ENCODE measurements around the gene GTPBP6.
"Not testable (repeated sequence)": the region's sequence is repeated elsewhere in the genome, so short reads cannot be mapped to it uniquely, and the experiment has no call there.

The GTPBP6 gene

DNA sequence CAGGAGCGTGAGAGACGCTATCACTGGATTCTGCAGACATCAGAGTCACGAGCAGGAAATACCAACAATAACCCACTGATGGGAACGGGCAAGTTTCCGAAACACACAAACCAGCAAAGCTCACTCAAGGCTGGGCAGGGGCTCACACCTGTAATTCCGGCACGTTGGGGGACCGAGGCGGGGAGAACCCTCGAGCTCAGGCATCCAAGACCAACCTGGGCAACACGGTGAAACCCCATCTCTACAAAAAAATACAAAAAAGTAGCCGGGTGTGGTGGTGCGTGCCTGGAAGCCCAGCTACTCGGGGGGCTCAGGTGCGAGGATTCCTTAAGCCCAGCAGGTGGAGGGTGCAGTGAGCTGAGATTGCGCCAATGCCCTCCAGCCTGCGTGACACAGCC lies 17.2 kb upstream of the GTPBP6 start:
- no peak for DNase-seq (ENCODE audit: low spot score)

DNA sequence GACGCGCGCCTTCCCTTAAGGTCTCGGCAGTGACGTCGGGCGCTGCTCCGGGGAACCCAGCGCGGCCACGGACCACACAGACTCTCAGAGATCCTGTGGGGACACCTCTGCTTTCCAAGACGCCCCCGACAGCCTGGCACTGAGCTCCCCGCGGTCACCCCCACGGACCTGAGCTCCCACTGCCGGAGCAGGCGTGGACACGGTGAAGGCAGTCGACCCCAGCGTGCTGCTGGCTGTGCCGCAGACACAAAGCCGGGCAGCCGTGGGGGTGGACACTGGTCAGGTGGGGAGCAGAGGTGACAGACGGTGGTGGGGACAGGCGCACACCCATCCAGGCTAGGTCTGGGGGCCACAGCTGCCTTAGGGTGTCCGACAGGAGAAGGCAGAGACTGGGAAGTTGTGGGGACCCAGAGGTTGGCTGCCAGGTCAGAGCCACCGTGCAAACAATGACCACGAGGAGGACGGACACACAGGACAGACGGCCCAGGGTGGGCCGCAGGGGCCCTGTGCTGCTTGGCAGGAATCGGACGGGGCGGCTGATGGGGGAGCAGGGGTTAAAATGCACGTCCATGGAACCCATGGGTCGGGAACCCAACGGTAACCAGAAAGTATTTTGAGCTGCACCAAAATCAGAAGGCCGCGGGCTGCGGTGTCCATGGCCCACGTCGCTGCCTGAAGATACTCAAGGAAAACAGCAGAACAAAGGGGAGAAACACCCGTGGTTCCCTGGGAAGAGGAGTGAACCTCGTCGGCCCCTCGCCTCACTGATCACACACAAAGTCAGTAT lies 16.6 kb upstream of the GTPBP6 start:
- no peak for DNase-seq (ENCODE audit: low spot score)

DNA sequence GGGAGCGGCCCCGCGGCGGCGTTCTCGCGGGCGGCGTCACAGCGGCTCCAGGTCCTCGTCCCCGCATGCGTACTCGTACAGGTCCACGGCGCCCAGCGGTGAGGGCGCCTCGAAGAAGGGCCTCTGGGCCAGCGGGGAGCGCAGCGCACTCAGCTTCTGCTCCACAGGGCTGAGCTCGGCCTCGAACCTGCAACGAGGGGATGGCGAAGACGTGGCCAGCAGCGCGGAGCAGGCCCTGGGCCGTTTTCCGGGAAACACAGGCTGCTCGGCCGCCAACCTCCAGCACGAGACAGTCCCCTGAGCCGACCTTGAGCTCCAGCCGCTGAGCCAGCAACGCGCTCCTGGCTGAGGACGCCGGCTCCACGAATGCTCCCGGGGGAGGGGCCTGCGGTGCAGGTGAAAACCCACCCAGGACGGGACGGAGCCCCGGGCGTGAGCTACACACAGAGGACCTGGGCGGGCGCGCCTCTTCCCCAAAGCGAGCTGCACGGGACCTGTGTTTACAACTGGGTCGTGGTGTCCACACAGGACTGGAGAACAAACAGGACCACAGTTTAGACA lies 15.8 kb upstream of the GTPBP6 start:
- DNase-seq (ENCODE audit: low spot score), result no peak

DNA sequence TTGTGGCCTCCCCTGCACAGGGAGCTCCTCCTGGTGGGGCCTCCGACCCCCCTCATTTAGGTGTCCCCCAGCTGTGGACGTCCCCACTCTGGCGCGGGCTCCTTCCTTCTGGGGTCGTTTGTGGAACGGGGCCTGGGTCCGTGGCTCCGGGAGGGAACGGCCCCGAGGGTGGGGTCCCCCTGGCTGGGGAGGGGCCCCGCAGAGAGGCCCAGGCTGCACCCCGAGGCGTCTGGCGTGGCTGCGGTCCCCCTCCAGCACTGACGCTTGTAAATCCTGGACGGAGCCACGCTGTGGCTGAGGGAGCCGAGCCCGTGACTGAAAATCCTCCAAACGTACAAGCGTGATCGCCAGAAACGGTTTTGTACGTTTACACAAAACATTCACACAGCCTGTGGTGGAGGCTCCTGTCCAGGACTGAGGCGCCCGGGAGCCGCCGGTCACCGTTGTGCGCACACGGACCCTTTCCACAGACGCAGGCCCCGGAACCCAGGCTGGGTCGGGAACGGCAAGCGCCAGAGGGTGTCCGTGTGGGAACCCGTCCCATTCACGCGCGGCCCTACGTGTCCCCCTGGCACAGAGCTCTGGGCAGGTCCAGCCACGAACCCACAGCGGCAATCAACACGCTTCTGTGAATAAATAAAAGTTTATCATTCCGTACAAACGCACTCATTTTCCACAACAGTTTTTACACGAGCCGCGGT lies 15.2 kb upstream of the GTPBP6 start:
- DNase-seq (ENCODE audit: low spot score), result no peak

DNA sequence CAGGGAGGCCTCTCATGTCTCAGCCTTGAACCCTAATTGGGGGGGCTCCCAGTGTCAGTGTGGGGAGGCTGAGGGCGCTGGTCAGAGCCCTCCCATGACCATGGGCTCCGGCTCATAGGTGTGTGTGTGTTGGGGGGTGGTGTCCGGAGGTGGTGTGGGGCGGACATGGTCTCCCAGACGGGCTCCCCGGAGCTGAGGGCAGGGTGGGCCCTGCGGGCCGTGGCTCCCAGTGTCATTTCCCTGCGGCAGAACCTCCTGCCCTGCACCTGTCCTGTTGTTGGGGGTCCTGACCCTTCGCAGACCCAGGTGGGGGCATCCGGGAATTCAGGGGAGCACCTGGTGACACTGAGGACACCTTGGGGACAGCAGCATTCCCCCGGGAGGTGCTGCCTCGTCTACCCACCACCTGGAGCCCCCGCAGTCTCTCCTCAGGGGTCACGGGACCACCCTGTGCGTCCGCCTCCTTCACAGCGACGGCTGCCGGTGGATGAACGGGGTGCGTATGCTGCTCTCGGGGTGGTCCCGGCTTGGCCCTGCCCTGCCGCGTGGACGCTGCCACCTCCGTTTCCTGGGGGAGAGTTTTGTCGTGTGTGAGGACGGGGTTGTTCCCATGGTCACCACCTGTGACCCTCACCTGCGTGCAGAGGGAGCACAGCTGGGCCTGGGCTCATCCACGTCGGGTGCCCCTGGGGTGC lies 14.5 kb upstream of the GTPBP6 start:
- DNase-seq (ENCODE audit: low spot score), result no peak

DNA sequence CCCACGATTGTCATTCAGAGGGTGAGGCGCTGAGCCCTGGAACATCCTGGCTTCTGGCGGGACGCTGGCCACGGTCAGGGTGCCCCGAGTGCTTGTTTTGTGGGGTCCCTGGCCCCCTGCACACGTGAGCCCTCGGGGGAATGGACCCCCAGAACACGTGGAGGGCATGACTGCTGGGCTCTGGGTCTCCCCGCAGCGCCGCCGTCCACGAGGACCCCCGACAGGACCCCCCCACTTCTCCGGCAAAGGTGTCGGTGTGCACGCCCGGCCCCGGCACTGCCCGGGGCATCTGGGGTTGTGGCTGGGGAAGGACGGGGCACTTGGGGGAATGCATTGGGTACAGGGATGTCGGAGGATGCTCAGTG lies 13.9 kb upstream of the GTPBP6 start:
- DNase-seq (ENCODE audit: low spot score), result no peak

DNA sequence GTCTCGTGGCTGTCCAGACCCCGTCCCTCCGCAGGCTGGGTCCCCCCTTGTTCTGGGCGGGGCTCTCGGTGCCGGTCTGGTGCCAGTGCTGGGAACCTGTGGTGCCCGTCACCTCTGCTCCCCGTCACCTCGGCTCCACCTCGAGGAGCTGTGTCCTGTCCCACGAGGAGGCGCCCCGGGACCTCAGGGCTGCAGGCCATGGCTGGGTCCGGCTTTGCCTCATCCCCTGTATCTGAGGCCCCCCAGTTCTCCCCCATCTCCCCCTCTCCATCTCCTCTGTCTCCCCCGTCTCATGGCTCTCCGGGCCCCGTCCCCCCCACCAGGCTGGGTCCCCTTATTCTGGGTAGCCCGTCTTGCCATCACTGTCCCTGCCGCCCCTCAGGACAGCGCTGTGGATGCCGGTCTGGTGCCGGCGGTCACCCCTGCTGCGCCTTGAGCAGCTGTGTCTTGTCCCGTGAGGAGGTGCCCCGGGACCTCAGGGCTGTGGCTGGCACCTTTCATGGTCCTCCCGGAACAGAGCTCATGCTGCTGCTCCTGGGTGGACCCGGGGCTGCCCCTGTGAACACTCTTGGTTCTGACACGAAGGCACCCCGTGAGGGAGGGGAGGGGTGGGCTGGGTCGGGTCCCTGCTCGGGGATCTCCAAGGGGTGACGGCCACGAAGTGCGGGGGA lies 13.4 kb upstream of the GTPBP6 start:
- DNase-seq (ENCODE audit: low spot score), result no peak

DNA sequence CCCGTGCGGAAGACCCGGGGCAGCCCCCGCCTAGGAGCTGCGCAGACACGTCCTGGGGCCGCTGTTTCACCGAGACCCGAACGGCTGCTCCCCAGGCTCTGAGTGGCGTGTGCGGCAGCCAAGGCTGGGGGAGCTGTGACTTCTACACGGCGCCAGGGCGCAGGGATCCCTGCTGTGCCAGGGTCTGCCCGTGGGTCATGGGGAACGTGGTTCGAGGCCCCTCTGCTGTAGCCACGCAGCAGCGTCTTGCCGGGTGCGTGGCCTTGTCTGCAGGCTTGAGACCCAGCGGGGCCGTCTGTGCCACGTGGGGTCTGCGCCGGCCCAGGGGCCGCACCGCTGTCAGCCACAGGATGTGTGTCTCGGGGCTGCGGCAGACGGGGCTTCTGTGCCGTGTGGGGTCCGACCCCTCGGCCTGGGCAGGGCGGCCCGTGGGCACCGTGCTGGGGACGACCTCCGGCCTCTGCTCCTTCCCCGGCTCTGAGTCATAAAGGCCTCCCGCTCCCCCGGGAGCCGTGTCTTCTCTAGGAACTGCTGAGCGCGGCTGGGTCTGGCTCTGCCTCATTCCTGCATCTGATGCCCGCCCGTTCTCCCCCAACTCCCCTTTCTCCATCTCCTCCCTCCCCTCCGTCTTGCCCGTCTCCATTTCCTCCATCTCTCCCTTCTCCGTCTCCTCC lies 12.7 kb upstream of the GTPBP6 start:
- peak; percentile 19 for DNase-seq (ENCODE audit: low spot score)

DNA sequence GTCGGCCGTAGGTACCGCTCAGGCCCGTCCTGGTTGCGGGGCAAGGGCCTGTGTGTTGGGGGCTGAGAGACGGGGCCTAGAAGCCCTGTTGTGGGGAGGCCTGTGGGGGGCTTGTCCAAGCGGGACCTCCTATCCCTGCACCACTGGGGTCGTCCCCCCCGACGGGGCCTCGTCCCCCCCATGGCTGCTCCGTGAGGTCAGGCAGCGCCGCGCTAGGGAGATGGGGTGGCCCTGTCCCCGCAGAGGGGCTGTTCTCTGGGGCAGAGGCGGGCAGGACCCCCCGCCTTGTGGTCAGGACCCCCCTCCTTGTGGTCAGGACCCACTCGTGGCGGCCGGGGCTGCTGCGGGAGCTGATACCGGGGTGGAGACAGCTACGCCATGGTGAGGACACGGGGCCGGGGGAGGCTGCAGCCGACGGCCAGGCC lies 12.1 kb upstream of the GTPBP6 start:
- no peak for DNase-seq (ENCODE audit: low spot score)

DNA sequence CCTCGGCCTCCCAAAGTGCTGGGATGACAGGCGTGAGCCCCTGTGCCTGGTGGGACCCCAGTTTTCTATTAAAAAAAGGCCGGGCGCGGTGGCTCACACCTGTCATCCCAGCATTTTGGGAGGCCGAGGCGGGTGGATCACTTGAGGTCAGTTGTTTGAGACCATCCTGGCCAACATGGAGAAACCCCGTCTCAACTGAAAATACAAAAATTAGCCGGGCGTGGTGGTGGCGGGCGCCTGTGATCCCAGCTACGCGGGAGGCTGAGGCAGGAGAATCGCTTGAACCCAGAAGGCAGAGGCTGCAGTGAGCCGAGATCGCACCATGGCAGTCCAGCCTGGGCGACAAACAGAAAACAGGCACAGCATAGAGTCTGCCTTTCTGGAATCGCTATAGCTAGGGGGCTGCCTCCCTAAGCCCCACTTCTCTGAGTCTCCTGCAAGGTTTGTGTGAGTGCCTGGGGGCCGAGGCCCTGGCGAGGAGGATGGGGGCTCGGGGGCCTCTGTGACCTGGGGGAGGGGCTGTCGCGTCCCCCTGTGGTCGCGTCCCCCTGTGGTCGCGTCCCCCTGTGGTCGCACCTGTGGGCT lies 11.6 kb upstream of the GTPBP6 start:
- DNase-seq (ENCODE audit: low spot score), result not testable (repeated sequence)

DNA sequence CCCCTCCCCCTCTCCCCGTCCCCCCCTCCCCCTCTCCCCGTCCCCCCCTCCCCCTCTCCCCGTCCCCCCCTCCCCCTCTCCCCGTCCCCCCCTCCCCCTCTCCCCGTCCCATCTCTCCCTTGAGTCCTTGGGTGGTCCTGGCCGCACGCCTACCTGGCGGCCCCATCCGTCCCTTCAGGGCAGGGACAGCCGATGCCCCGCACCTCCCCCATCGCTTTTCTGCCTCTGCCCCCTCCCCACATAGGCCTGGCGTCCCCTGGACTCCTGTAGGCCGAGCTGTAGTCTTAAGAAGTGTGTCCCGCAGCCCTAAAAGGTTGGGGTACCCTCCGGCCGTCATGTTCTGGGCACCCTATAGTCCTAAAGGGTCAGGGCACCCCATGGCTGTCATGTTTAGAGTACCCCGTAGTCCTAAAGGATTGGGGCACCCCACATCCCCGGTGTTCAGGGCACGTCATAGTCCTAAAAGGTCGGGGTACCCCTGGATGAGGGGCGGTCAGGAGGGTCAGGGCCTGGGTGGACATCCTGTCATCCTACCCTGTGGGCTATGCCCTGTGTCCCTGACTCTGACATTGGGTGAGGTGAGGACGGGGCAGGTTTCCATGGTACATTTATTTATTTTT lies 10.8 kb upstream of the GTPBP6 start:
- no peak for DNase-seq (ENCODE audit: low spot score)

DNA sequence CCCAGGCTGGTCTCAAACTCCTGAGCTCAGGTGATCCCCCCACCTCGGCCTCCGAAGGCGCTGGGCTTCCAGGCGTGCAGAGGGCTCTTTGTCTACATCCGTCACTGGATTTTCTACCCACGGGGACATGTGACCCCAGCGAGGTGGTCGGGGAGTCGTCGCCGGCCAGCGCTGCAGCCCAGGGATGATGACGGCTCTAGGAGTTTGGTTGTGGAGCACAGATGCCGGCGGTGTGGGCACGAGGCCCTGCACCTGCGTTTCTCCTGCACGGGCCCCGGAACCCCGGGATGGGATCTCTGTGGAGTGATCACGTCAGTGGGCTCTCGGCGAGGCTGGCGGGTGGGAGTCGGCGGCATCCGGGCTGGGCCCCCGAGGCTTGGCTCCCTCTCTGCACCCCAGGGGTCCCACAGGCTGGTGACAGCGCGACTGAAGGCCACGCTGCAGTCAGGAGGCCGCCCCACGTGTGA lies 9.1 kb upstream of the GTPBP6 start:
- no peak for DNase-seq (ENCODE audit: low spot score)

DNA sequence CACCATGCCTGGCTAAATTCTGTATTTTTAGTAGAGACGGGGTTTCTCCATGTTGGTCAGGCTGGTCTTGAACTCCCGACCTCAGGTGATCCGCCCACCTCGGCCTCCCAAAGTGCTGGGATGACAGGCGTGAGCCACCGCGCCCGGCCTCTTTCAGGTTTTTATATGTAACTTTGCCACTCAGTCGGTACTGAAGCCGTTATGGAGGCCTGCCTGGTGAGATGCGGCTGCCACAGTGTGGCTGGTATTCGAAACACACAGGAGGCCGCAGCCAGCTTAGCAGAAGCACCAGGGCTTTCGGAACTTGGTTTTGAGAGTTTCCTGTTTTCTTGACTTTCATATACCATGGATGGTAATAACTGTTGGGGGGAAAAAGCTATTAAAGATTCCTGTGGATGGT lies 6.1 kb upstream of the GTPBP6 start:
- not testable (repeated sequence) for DNase-seq (ENCODE audit: low spot score)

DNA sequence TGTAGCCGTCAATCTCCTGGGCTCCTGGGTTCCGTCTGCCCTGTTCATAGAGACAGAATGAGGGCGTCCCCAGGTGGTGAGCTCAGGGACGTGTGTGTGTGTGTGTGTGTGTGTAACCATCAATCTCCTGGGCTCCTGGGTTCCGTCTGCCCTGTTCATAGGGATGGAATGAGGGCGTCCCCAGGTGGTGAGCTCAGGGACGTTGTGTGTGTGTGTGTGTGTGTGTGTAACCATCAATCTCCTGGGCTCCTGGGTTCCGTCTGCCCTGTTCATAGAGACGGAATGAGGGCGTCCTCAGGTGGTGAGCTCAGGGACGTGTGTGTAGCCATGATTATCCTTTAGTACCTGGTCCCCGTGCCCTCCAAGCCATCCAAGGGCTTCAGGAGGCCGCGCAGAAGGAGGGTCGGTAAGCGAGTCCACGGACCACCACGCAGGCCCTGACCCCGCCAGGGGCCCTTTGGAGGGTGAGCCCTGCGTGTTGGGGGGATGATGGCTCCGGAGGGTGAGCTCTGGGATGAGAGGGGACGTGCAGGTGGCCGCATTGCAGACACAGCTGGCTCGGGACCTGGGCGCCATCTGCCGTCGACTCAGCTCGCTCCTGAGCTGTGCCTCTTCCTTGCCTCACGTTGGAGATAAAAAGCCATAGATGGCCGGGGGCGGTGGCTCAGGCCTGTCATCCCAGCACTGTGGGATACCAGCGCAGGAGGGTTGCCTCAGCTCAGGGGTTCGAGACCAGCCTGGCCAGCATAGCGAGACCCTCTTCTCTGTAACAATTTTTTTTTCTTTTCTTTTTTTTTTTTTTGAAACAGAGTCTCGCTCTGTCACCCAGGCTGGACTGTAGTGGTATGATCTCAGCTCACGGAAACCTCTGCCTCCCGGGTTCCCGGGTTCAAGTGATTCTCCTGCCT lies 5.4 kb upstream of the GTPBP6 start:
- DNase-seq (ENCODE audit: low spot score), result peak; percentile 75

DNA sequence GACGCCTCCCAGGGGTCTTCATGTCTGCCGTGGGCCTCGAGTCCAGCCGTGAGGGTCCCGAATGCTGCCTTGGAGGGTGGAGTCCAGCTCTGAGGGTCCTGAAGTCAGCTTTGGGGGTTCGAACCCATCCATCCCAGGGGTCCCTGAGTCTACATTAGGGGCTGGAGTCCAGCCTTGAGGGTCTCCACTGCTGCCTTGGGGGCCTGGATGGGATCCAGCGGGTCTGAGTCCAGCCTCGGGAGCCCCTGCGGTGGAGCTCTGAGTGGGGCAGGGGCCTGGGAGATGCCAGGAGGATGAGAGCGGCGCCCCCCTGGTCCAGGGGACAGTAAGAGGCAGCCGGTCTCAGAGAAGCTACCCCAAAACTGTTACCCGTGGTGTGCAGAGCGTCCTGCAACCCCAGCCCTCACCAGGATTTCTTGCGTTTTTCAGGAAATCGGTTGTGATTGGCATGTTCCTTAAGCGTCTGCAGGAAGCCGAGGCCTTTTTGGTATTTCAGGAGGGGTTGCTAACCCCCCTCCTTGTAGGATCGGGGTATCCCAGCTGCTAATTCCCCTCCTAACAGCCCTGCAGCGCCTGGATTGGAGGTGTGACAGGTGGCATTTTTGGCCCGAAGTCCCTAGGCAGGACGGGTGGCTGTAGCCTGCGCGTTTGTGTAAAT lies 1.7 kb upstream of the GTPBP6 start:
- no peak for DNase-seq (ENCODE audit: low spot score)

DNA sequence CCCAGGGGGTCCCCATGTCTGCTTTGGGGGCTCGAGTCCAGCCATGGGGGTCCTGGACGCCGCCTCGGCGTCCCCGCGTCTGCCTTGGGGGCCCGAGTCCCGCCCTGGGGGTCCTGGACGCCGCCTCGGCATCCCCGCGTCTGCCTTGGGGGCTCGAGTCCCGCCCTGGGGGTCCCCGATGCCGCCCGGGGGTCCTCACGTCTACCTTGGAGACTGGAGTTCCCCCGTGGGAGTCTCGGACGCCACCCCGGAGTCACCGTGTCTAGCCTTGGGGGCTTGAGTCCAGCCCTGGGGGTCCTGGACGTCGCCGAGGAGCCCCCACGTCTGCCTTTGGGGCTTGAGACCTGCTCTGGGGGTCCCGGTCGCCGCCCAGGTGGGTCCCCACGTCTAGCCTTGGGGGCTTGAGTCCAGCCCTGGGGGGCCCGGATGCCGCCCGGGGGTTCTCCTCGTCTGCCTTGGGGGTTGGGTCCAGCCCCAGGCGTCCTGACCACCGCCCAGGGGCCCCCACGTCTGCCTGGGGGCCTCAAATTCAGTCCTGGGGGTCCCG lies 1.1 kb upstream of the GTPBP6 start:
- DNase-seq (ENCODE audit: low spot score), result no peak

DNA sequence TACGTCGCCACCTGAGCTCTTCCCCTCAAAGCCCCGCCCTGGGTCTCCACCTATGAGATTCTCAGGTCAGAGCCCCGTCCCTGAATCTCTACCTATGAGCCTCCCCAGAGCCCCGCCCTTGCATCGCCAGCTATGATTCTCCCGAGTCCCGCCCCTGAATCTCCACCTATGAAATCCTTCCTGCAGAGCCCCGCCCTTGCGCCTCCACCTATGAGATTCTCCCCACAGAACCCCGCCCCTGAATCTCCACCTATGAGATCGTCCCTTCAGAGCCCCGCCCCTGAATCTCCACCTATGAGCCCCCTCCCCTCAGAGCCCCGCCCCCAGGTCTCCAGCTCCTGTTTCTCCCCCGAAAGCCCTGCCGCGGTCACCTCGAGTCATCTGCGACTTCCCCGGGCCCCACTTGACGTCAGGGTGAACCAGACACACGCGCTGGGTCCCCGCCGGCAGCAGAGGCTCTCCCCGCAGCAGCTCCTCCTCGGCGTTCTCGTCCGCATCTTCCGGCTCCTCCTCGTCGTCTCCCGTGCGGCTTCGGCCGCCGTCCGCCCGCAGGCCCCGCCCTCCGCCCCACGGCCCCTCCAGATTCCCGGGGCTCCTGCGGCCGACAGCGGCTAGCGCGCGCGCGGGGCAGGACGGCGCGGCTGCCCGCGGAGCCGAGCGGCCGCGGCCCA lies 393 bp downstream of the GTPBP6 start:
- DNase-seq (ENCODE audit: low spot score), result peak; percentile 96

DNA sequence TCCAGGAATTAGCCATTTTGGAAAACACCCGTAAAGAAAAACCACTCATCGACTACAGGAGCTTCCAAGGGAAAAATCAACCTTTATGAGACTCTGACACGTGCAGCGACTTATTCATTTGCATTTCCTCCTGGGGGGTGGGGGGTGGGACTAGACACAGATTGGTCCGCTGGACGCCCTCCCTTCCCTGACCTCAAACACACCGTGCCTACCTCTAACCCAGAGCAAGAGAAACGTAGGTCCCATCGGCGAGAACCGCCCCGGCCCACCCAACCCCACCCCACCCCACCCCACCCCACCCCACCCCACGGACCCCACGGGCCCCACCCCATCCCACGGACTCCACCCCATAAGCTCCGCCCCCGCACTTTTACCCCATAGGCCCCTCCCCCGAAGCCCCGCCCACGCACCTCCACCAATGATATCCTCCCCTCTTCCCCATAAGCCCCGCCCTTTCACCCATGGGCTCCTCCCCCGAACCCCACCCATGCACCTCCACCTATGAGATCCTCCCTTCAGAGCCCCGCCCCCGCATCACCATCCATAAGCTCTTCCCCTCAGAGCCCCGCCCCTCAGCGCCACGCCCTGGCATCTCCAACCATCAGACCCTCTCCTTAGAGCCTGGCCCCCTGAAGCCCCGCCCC lies 1.1 kb downstream of the GTPBP6 start:
- DNase-seq (ENCODE audit: low spot score), result no peak

Measured in SW480 (cell line).